ENCODE data around the gene SLC6A18.

SLC6A18 gene

DNA sequence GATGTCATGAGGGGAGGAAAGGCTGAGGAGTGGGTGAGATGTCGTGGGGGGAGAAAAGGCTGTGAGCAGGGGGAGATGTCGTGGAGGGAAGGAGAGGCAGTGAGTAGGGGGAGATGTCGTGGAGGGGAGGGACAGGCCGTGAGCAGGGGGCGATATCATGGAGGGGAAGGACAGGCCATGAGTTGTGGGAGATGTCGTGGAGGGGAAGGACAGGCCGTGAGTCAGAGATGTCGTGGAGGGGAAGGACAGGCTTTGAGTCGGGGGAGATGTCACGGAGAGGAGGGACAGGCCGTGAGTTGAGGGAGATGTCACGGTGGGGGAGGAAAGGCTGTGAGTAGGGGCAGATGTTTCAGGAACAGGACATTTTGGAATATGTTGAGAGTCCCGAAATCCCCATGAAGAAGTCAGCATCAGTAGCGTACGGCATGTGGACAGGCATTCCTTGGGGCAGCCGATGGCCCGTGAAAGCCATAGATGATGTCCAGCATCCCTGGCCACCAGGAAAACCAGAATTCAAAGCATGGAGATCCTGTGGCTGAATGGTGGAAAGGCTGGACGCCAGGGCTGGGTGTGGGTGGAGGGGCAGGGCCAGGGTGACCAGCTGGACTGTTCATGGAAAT is 32.1 kb upstream of the SLC6A18 start:
- TF ChIP-seq, protein P1, sequence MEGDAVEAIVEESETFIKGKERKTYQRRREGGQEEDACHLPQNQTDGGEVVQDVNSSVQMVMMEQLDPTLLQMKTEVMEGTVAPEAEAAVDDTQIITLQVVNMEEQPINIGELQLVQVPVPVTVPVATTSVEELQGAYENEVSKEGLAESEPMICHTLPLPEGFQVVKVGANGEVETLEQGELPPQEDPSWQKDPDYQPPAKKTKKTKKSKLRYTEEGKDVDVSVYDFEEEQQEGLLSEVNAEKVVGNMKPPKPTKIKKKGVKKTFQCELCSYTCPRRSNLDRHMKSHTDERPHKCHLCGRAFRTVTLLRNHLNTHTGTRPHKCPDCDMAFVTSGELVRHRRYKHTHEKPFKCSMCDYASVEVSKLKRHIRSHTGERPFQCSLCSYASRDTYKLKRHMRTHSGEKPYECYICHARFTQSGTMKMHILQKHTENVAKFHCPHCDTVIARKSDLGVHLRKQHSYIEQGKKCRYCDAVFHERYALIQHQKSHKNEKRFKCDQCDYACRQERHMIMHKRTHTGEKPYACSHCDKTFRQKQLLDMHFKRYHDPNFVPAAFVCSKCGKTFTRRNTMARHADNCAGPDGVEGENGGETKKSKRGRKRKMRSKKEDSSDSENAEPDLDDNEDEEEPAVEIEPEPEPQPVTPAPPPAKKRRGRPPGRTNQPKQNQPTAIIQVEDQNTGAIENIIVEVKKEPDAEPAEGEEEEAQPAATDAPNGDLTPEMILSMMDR (IDR thresholded peaks at IDR 0.05; ENCODE audit: extremely low read depth, insufficient read depth, missing control alignments): no peak
- in situ Hi-C loops (cut with MboI; ENCODE audit: low pct_unique_long_range_greater_than_20kb, low sequenced_read_pairs, unreplicated experiment): no loop called here

DNA sequence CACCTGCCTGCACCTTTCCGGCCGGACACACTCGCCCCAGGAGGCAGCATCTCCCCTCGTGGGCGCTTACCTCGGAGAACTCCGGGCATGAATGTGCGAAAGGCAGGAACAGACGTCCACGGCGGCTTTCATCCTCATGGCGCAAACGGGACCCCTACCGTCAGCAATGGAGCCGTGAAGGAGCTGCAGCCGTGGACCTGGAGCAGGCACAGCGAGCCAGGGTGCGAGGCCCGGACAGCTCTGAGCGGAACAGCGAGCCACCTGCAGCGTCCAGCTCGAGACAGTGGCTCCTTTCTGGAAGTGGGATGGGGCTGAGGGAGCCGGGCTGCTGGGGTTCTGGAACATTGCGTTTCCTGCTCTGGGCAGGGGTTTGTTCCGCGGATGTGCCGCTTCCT is 31.6 kb upstream of the SLC6A18 start:
- in situ Hi-C loops (cut with MboI; ENCODE audit: low pct_unique_long_range_greater_than_20kb, low sequenced_read_pairs, unreplicated experiment): no loop called here
- TF ChIP-seq, protein P1 (IDR thresholded peaks at IDR 0.05; ENCODE audit: extremely low read depth, insufficient read depth, missing control alignments): no peak
- DNase-seq (ENCODE audit: low spot score): no peak

More for the DNA sequence above, 32.1 kb upstream of the SLC6A18 start:
- no peak for DNase-seq (ENCODE audit: low spot score)

DNA sequence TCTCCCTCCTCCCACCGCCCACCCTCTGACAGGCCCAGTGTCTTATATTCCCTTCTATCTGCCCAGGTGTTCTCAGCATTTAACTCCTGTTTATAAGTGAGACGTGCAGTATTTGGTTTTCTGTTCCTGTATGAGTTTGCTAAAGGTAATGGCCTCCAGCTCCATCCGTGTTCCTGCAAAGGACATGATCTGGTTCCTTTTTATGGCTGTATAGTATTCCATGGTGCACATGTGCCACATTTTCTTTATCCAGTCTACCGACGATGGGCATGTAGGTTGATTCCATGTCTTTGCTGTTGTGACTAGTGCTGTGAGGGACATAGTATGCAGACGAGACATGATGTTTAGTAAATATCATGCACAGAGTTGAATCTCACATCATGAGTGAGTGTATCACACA is 30.8 kb upstream of the SLC6A18 start:
- in situ Hi-C loops (cut with MboI; ENCODE audit: low pct_unique_long_range_greater_than_20kb, low sequenced_read_pairs, unreplicated experiment): no loop called here
- DNase-seq (ENCODE audit: low spot score): no peak
- TF ChIP-seq, protein P1 (IDR thresholded peaks at IDR 0.05; ENCODE audit: extremely low read depth, insufficient read depth, missing control alignments): no peak

DNA sequence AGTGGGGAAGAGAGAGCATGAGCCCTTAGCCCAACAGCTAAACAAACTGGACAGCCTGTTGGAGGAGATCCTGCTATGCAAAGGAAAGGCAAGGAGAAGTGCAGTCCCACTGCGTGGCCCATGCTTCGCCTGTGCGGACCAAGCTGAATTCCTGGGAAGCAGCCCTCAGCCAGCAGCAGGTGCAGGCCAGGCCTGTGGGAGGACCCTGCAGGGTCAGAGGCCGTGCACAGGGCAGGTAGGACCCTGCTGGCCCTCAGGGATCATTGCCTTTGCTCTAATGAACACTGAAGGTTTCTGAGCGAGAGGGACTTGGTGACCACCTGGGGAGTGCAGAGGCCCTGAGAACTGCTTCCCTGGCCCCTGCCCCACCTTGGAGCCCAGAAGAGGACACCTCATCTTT is 29.7 kb upstream of the SLC6A18 start:
- in situ Hi-C loops (cut with MboI; ENCODE audit: low pct_unique_long_range_greater_than_20kb, low sequenced_read_pairs, unreplicated experiment): no loop called here
- no peak for DNase-seq (ENCODE audit: low spot score)
- TF ChIP-seq, protein P1 (IDR thresholded peaks at IDR 0.05; ENCODE audit: extremely low read depth, insufficient read depth, missing control alignments): no peak

DNA sequence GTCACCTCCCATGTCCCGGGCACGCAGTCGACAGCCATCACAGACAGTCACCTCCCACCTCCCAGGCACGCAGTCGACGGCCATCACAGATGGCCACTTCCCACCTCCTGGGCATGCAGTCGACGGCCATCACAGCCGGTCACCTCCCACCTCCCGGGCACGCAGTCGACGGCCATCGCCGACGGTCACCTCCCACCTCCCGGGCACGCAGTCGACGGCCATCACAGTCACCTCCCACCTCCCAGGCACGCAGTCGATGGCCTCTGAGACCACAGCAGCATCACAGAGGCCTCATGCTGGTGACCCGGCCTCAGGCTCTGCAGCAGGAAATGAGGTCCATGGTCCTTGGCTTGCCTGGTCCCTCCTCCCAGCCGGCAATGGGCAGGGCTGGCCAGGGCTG is 29.3 kb upstream of the SLC6A18 start:
- TF ChIP-seq, protein P1 (IDR thresholded peaks at IDR 0.05; ENCODE audit: extremely low read depth, insufficient read depth, missing control alignments): no peak
- in situ Hi-C loops (cut with MboI; ENCODE audit: low pct_unique_long_range_greater_than_20kb, low sequenced_read_pairs, unreplicated experiment): no loop called here
- DNase-seq (ENCODE audit: low spot score): no peak

DNA sequence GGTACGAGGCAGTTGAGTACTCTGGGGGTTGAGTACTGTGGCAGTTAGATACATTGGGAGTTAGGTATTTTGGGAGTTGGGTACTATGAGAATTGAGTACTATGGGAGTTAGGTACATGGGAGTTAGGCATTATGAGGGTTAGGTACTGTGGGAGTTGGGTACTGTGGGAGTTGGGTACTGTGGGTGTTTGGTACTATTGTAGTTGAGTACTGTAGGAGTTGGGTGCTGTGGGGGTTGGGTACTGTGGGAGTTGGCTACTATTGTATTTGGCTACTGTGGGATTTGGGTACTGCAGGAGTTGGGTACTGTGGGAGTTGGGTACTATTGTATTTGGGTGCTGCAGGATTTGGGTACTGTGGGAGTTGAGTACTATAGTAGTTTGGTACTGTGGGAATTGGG is 28.6 kb upstream of the SLC6A18 start:
- in situ Hi-C loops (cut with MboI; ENCODE audit: low pct_unique_long_range_greater_than_20kb, low sequenced_read_pairs, unreplicated experiment): no loop called here
- TF ChIP-seq, protein P1 (IDR thresholded peaks at IDR 0.05; ENCODE audit: extremely low read depth, insufficient read depth, missing control alignments): no peak
- no peak for DNase-seq (ENCODE audit: low spot score)
